PC-9 (cell line): ENCODE measurements around the gene SLC26A11. TPM values are rescaled to one million over a fixed set of nuclear protein-coding genes. Genes with fewer than 3 reads are reported as not detected.

Experiments used
- BruUV-seq: library from RNA; stranded (reverse); fragments of 400-500 nt; replicated peaks from 2 replicates; lab custom pipeline; 2021; lab: Mats Ljungman, UMichigan
- CTCF ChIA-PET: fragments of 300-600 bp; sonication (Branson Sonifier 250); formaldehyde crosslinking; loops from one replicate; lab custom pipeline; 2022; ENCODE audit warnings: antibody characterized with exemption; lab: Charles Lee
- POLR2A ChIA-PET: fragments of 300-600 bp; sonication (Branson Sonifier 250); formaldehyde crosslinking; loops from one replicate; lab custom pipeline; 2022; ENCODE audit warnings: antibody characterized with exemption; ENCODE audit not compliant: unreplicated experiment; lab: Charles Lee
- DNase-seq, 2 experiments: peaks; one replicate each; pipeline versions ENCODE4 v3.0.0 to v3.0.0-alpha.2; 2015 to 2022; ENCODE audit warnings: mixed read lengths in 1 of 2
- H2AFZ ChIP-seq: fragments of 200-600 bp; sonication (generic); 2 replicates; pipeline ENCODE4 v1.8.1; 2017; ENCODE audit warnings: antibody characterized with exemption
- H3F3A ChIP-seq: fragments of 200-600 bp; sonication (generic); 2 replicates; pipeline ENCODE4 v1.8.1; 2017; ENCODE audit warnings: antibody characterized with exemption, mild to moderate bottlenecking, low read depth; ENCODE audit not compliant: insufficient read depth
- H3K27ac ChIP-seq: fragments of 200-600 bp; sonication (generic); 2 replicates; pipeline ENCODE4 v1.6.1; 2016; ENCODE audit warnings: mixed run types
- H3K27me3 ChIP-seq: fragments of 200-600 bp; sonication (generic); 2 replicates; pipeline ENCODE4 v1.6.1; 2016; ENCODE audit warnings: low read depth, mixed run types; ENCODE audit not compliant: insufficient read depth
- H3K36me3 ChIP-seq: fragments of 200-600 bp; sonication (generic); 2 replicates; pipeline ENCODE4 v1.6.1; 2016; ENCODE audit warnings: low read depth, mixed run types
- H3K4me1 ChIP-seq: fragments of 200-600 bp; sonication (generic); replicated peaks from 2 replicates; pipeline ENCODE4 v1.6.1; 2016; ENCODE audit warnings: mixed run types; ENCODE audit not compliant: insufficient read depth
- H3K4me2 ChIP-seq: fragments of 200-600 bp; sonication (generic); 2 replicates; pipeline ENCODE4 v1.6.1; 2017; ENCODE audit warnings: mixed run types
- H3K4me3 ChIP-seq: fragments of 200-600 bp; sonication (generic); 2 replicates; pipeline ENCODE4 v1.6.1; 2016; ENCODE audit warnings: mixed run types
- H3K79me2 ChIP-seq: fragments of 200-600 bp; sonication (generic); 2 replicates; pipeline ENCODE4 v1.6.1; 2017; ENCODE audit warnings: low read depth, mixed run types
- H3K9me2 ChIP-seq: fragments of 200-600 bp; sonication (generic); 2 replicates; pipeline ENCODE4 v1.8.1; 2017; ENCODE audit warnings: mild to moderate bottlenecking; ENCODE audit not compliant: insufficient read depth
- H3K9me3 ChIP-seq: fragments of 200-600 bp; sonication (generic); 2 replicates; pipeline ENCODE4 v1.8.1; 2016; ENCODE audit warnings: low read depth; ENCODE audit not compliant: insufficient read depth
- H4K20me1 ChIP-seq: fragments of 200-600 bp; sonication (generic); 2 replicates; pipeline ENCODE4 v1.8.1; 2017; ENCODE audit not compliant: insufficient read depth
- EZH2 ChIP-seq: fragments of 200-600 bp; sonication (generic); IDR thresholded peaks from 2 replicates; pipeline ENCODE4 v1.8.0; 2017; ENCODE audit warnings: antibody characterized with exemption, low read depth
- intact Hi-C: fragments of 100-400 bp; cut with micrococcal nuclease; formaldehyde crosslinking; loops from one replicate; pipeline ENCODE4 v1.10.0; 2022; ENCODE audit not compliant: unreplicated experiment
- total RNA-seq: library from RNA; stranded (reverse); gene quantifications from 2 replicates; pipeline ENCODE4 v1.2.3, GENCODE V29; 2021
- TF ChIP-seq, protein P1 (sequence below): fragments of 200-600 bp; sonication (generic); conservative IDR thresholded peaks from 2 replicates; pipeline ENCODE4 v1.6.1; 2017; ENCODE audit warnings: mixed run types, antibody characterized with exemption, mild to moderate bottlenecking, moderate library complexity

The SLC26A11 gene
- total RNA-seq, 1 experiment from 2014 or later, result 12.4 TPM

DNA sequence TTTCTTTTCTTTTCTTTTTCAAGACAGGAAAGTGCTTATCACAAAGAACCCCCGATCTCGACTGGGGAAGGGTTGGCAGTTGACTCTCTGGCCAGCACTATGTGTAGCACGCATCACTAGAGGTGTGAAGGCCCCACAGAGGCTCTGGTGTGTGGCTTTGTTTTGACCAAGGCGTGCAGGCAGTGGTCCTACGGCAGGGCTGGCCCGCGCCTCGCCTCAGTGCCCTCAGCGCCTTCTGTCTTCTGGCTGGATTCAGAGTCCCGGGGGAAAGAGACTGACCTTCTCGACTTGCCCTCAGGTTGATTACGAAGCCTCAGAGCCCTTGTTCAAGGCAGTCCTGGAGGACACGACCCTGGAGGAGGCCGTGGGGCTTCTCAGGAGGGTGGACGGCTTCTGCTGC, 18.8 kb upstream of the SLC26A11 start:
- Histone ChIP-seq H3K4me1 (no peaks in the 10 kb centered on the region), H3K27ac (no peak overlapping the region), H3K79me2 (no peaks in the 10 kb centered on the region), H3K9me2 (no peaks in the 10 kb centered on the region), H3K36me3 (no peaks in the 10 kb centered on the region), H3F3A (no peaks in the 10 kb centered on the region), H3K9me3 (no peaks in the 10 kb centered on the region), H4K20me1 (no peaks in the 10 kb centered on the region), H3K27me3 (no peaks in the 10 kb centered on the region), H3K4me3 (no peak overlapping the region), H3K4me2 (no peak overlapping the region), H2AFZ (no peak overlapping the region)
- TF ChIP-seq, protein P1, sequence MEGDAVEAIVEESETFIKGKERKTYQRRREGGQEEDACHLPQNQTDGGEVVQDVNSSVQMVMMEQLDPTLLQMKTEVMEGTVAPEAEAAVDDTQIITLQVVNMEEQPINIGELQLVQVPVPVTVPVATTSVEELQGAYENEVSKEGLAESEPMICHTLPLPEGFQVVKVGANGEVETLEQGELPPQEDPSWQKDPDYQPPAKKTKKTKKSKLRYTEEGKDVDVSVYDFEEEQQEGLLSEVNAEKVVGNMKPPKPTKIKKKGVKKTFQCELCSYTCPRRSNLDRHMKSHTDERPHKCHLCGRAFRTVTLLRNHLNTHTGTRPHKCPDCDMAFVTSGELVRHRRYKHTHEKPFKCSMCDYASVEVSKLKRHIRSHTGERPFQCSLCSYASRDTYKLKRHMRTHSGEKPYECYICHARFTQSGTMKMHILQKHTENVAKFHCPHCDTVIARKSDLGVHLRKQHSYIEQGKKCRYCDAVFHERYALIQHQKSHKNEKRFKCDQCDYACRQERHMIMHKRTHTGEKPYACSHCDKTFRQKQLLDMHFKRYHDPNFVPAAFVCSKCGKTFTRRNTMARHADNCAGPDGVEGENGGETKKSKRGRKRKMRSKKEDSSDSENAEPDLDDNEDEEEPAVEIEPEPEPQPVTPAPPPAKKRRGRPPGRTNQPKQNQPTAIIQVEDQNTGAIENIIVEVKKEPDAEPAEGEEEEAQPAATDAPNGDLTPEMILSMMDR, result no peak
- no peak for TF ChIP-seq EZH2
- BruUV-seq, result no TSS peak
- ChIA-PET CTCF (no interaction called here), POLR2A (no interaction called here)
- DNase-seq, result no peak
- intact Hi-C loops, result no loop called here

DNA sequence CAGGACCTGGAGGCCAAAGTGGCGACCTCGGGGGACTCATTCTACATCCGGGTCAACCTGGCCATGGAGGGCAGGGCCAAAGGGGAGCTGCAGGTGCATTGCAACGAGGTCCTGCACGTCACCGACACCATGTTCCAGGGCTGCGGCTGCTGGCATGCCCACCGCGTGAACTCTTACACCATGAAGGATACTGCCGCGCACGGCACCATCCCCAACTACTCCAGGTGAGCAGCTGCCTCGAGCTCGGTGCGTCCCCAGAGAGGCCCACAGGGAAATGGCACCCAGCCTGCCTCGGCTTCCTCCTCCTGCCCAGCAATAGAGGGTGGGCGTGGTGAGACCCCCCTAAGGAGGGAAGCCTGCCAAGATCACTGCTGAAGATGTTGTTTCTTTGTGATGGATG, 18.0 kb upstream of the SLC26A11 start:
- Histone ChIP-seq H3K4me3 (no peak overlapping the region), H3K27me3 (no peaks in the 10 kb centered on the region), H3K79me2 (no peaks in the 10 kb centered on the region), H3K9me2 (no peaks in the 10 kb centered on the region), H3K9me3 (no peaks in the 10 kb centered on the region), H3K27ac (no peak overlapping the region), H3K4me1 (no peaks in the 10 kb centered on the region), H3F3A (no peaks in the 10 kb centered on the region), H3K36me3 (no peaks in the 10 kb centered on the region), H2AFZ (no peak overlapping the region), H3K4me2 (no peak overlapping the region), H4K20me1 (no peaks in the 10 kb centered on the region)
- DNase-seq, result no peak
- POLR2A ChIA-PET, result no interaction called here
- BruUV-seq, result no TSS peak
- intact Hi-C loops, result no loop called here
- CTCF ChIA-PET, result no interaction called here
- TF ChIP-seq, protein P1, result no peak
- TF ChIP-seq EZH2, result no peak

DNA sequence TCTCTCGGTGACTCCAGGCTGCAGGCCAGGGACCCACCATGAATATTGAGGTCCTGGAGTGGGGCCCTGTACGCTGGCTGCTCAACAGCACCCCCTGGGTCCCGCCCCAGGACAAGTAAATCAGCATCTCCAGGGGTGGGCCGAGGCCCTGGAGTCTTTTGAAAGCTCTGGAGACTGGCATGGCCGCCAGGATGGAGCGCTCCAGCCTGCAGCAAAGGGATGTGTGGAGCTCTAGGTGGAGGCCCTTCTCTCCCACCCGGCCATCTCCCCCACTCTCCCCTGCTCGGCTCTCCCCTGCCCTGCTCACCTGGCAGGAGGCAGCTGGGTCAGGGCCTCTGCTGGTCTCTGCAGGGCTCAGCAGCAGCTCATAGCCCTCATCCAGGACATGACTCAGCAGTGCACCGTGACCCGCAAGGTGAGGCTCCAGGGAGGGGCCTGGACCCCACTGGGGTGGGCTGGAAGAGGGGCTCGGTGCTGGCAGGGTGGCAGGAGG, 16.7 kb upstream of the SLC26A11 start:
- ChIA-PET CTCF (interaction anchor here (0.7 kb wide), 1 partner anchor 102 kb away, joined by 9 read pairs; the partner anchor contains the start of gene GAA), POLR2A (no interaction called here)
- intact Hi-C loops, result no loop called here
- BruUV-seq, result no TSS peak
- Histone ChIP-seq H3F3A (no peaks in the 10 kb centered on the region), H3K36me3 (no peaks in the 10 kb centered on the region), H3K27ac (no peak overlapping the region), H3K4me3 (no peak overlapping the region), H3K9me3 (no peaks in the 10 kb centered on the region), H4K20me1 (no peaks in the 10 kb centered on the region), H3K9me2 (no peaks in the 10 kb centered on the region), H3K79me2 (no peaks in the 10 kb centered on the region), H2AFZ (no peak overlapping the region), H3K27me3 (no peaks in the 10 kb centered on the region), H3K4me1 (no peaks in the 10 kb centered on the region), H3K4me2 (no peak overlapping the region)
- TF ChIP-seq EZH2, result no peak
- TF ChIP-seq, protein P1, result no peak
- no peak for DNase-seq
